Activated T-cell treated with anti-CD3 and anti-CD28 coated beads for 1 hour (primary cell): ENCODE results near the gene BRIP1.
"Not testable (repeated sequence)": the region's sequence is repeated elsewhere in the genome, so short reads cannot be mapped to it uniquely, and the experiment has no call there.

Source experiments
- DNase-seq: peaks from one replicate; pipeline ENCODE4 v3.0.0-alpha.2; 2020; ENCODE audit warnings: low read depth

BRIP1 gene

DNA sequence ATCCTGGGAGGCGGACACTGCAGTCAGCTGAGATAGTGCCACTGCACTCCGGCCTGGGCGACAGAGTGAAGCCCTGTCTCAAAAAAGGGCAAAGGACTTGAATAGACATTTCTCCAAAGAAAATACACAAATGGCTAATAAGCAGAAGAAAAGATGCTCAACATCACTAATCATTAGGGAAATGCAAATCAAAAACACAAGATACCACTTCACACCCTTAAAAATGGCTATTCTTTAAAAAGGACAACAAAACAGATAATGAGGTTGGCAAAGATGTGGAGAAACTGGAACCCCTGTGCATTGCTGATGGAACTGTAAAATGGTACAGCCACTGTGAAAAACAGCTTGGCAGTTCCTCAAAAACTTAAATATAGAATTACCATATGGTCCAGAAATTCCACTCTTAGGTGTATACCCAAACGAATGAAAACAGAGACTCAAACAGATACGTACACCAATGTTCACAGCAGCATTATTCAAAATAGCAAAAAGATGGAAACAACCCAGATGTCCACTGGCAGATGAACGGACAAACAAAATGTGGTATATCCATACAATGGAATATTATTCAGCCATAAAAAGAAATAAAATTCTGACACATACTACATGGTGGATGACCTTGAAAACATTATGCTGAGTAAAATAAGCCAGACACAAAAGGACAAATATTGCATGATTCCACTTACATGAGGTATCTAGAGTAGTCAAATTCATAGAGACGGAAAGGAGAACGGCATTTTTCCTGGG is 35.5 kb downstream of the BRIP1 start:
- DNase-seq, result no peak

DNA sequence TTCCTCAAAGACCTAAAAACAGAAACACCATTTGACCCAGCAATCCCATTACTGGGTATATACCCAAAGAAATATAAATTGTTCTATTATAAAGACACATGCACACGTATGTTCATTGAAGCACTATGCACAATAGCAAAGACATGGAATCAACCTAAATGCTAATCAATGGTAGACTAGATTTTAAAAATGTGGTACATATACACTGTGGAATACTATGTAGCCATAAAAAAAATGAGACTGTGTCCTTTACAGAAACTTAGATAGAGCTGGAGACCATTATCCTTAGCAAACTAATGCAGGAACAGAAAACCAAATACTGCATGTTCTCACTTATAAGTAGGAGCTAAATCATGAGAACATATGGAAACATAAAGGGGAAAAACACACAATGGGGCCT is 36.5 kb downstream of the BRIP1 start:
- not testable (repeated sequence) for DNase-seq

DNA sequence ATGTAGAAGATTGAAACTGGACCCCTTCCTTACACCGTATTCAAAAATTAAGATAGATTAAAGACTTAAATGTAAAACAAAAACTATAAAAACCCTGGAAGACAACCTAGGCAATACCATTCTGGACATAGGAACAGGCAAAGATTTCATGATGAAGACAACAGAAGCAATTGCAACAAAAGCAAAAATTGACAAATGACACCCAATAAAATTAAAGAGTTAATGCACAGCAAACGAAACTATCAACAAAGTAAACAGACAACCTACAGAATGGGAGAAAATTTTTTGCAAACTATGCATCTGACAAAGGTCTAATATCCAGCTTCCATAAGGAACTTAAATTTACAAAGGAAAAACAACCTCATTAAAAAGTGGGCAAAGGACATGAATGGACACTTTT is 37.1 kb downstream of the BRIP1 start:
- not testable (repeated sequence) for DNase-seq

DNA sequence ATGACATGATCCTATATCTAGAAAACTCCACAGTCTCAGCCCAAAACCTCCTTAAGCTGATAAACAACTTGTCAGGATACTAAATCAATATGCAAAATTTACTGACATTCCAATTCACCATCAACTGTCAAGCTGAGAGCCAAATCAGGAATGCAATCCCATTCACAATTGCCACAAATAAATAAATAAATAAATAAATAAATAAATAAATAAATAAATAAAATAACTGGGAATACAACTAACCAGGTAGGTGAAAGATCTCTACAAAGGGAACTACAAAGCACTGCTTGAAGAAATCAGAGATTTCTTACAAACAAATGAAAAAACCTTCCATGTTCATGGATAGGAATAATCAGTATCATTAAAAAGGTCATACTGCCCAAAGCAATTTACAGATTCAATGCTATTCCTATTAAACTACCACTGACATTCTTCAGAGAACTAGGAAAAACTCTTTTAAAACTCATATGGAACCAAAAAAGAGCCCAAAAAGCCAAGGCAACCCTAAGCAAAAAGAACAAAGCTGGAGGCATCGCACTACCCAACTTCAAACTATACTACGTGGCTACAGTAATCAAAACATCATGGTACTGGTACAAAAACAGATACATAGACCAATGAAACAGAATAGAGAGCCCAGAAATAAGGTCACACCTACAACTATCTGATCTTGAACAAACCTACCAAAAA is 37.7 kb downstream of the BRIP1 start:
- DNase-seq, result no peak

DNA sequence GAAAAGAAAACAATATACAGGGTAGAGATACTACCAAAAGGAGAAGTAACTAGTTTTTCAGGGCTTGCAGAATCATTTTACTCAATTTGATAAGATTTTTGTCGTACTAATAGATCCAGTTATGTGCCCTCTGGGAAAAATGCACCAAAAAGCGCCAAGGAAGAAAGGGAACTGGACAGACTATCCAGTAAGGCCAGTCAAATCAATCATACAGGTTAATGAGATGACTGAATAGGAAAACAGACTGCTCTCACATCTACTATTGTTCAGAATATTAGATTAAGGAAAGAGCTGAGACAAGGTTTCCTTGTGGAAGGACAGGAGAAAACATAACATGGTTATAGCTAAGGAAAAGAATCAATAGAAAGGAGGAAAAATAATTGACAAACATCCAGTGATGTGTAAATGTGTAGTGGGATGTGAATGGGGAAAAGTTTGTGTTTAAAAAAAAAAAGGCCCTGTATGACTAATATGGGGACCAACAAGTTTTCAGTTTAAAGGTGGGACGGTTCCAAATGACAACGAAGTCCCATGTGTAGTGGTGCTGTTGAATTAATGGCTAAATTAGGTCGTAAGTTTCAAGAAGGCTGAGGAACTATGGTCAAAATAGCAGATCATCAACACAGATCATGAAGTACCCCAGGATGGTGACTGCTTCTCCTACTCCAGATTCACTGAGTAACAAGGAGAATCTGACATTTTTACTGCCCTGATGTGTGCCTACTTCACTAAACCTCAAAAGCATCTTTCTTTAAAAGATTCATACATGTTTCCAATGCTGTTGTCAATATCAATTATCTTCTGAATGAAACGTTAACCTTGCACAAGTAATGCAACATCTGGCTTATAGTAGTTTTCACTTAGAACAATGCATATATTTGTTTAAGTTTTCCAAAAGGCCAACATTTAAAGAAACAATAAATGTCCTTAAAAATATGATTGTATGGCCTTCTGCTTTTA is 40.7 kb downstream of the BRIP1 start:
- DNase-seq, result no peak

- no peak for DNase-seq
These were observed 41.7 kb downstream of the BRIP1 start for GRCh38 chr17:61821655-61822054.

GRCh38 chr17:61819265-61819664 is 44.1 kb downstream of the BRIP1 start:
- DNase-seq, result not testable (repeated sequence)

DNA sequence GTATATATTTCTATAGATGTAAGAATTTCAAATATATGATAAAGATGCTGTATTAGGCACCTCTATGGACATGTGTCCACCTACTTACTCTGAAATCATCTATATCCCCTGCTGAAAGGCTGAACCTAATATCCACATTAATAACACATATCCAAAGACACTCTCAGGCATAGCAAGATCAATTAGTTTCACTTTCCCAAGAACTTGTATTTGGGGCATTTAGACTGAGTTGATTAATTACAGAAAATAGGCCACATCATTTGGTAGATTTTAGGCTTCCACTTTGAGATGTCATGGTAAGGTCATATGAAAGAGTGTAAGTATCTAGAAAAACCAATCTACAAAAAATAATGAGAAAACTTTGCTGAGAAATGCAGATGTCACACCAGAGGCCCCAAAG is 45.1 kb downstream of the BRIP1 start:
- no peak for DNase-seq

- no peak for DNase-seq
These were observed 45.9 kb downstream of the BRIP1 start for GRCh38 chr17:61817452-61817851.

DNA sequence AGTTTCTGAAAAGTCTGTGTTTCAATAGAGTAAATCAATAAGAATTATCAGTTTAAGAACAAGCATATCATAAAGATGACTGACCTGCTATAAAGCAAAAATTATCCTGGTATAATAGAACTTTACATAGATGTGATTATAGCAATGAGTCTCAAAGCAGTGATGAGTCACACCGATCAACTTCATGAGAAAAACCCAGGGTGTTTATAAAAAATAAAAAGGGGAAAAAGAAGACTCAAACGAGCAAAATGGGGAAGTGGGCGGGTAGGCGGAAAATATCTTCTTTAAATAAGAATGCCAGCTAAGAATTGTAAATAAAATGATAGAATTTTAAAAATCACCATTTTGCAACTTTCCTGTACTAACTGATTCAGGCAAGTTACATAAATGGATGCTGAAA is 46.8 kb downstream of the BRIP1 start:
- no peak for DNase-seq

- no peak for DNase-seq
These were observed 47.3 kb downstream of the BRIP1 start for GRCh38 chr17:61815863-61816503.

GRCh38 chr17:61814485-61814884 is 48.8 kb downstream of the BRIP1 start:
- DNase-seq, result no peak

GRCh38 chr17:61813211-61813610 is 50.1 kb downstream of the BRIP1 start:
- DNase-seq, result no peak

GRCh38 chr17:61812747-61813146 is 50.6 kb downstream of the BRIP1 start:
- DNase-seq, result no peak

GRCh38 chr17:61809816-61810392 is 53.4 kb downstream of the BRIP1 start:
- DNase-seq, result no peak

DNA sequence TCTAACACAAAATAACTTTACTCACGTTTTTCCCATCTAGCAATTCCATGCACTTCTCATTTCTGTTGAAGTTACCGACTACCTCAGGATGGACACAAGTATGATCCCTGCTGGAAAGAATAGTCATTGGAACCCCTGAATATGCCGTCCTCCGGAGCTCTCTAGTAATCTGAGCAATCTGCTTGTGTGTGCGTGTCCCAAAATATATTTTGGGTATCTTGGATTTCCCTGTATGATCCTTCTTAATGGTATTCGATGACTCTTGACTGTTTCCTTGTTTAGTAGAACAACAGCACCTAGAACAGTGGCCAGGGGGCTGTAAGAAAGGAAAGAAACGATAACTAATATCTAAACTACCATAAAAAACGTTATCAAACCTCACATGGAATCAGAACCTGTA is 54.9 kb downstream of the BRIP1 start:
- DNase-seq, result no peak

DNA sequence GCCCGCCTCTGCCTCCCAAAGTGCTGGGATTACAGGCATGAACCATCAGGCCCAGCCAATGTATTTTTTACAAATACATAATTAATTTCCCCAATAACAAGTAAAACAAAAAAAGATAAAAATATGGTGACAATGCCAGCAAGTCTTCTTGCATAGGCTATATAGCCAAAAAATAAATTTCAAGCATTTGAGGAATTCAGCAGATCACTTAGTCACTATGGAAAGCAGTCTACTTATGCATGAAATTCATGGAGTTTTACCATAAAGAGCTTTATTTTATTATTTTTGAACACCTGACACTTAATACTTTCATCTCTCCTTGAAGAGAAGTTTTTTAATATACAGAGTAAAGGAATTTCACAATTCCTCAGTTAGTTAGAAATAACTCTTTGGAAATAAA is 56.4 kb downstream of the BRIP1 start:
- no peak for DNase-seq

DNA sequence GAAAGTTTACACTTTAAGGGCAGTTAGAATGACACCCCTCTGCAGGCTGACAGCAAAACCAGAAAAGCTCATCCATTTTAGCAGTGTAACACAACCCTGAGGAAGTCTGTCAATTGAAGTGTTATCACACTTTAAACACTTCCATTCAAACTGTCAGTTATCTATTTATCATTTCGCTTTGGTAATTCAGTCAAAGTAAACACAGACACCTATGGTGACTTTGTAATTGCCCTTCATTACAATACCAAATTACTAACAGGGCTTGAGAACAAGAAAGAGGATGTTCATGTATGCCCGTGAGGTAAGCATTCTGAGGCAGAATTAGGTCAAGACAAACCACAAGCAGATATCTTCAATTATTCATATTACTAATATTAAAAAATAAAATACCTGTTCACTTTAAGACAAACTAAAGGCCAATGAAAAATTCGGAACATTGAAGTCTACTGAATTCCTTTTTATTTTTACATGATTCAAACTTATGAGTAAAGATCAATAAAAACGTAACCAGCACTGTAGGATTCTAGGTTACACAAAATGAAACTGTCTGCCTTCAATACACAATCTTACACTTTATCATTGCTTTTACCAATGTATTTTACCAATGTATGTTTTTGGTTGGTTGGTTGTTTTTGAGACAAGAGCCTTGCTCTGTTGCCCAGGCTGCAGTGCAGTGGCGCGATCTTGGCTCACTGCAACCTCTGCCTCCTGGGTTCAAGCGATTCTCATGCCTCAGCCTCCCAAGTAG is 57.1 kb downstream of the BRIP1 start:
- no peak for DNase-seq

GRCh38 chr17:61805399-61805798 is 57.9 kb downstream of the BRIP1 start:
- DNase-seq, result no peak

DNA sequence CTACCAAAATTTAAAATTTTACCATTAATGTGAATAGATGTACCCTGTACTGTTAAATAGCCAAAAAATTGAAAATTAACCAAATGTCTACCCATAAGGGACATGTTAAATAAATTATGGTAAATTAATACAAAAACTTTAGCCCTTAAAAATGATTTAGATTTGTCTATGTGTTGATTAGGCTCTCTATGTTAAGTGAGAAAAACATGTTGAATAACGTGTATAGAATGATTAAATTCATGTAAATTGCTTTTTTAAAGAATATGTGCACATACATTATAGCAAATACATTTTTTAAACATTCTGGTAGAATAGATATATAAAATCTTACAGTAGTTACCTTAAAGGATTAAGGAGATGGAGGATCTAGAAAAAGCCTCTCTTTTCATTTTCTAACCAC is 59.5 kb downstream of the BRIP1 start:
- no peak for DNase-seq

DNA sequence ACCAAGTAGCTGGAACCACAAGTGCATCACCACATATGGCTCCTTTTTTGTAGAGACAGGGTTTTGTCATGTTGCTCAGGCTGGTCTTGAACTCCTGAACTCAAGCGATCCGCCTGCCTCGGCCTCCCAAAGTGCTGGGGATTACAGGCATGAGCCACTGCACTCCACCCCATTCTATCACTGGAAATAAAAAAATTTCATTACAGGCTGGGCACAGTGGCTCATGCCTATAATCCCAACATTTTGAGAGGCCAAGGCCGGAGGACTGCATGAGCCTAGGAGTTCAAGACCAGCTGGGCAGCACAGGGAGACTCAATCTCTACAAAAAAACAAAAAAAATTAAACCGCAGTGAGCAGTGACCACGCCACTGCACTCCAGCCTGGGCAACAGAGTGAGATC is 60.1 kb downstream of the BRIP1 start:
- no peak for DNase-seq
